KG1 (cell line): ENCODE measurements around the gene TYMS.

Experiments
- DNase-seq: peaks from one replicate; lab custom pipeline; 2025; lab: John Stamatoyannopoulos, UW

TYMS gene

GRCh38 chr18:657311-658000 lies at the start of gene TYMS:
Gene TYMS (plus strand): TSS chr18:657653. CDS start chr18:657743, 90 bp downstream.
- peak; percentile 41 for DNase-seq

- no peak for DNase-seq
Measured at GRCh38 chr18:607930-608329, 49.5 kb upstream of the TYMS start.

- no peak for DNase-seq
Measured at GRCh38 chr18:610214-610928, 47.1 kb upstream of the TYMS start.

GRCh38 chr18:612156-612555 lies 45.3 kb upstream of the TYMS start:
- DNase-seq, result no peak

GRCh38 chr18:614193-614592 lies 43.3 kb upstream of the TYMS start:
- no peak for DNase-seq

- no peak for DNase-seq
Measured at GRCh38 chr18:615092-615521, 42.3 kb upstream of the TYMS start.

- DNase-seq, result no peak
Measured at GRCh38 chr18:615773-616172, 41.7 kb upstream of the TYMS start.

- DNase-seq, result peak; percentile 34
Measured at GRCh38 chr18:616380-616995, 41.0 kb upstream of the TYMS start.

- DNase-seq, result no peak
Measured at GRCh38 chr18:617970-618504, 39.4 kb upstream of the TYMS start.

GRCh38 chr18:618618-619017 lies 38.8 kb upstream of the TYMS start:
- DNase-seq, result no peak

- no peak for DNase-seq
Measured at GRCh38 chr18:621291-622043, 36.0 kb upstream of the TYMS start.

GRCh38 chr18:622289-622688 lies 35.2 kb upstream of the TYMS start:
- no peak for DNase-seq

- peak; percentile 30 for DNase-seq
Measured at GRCh38 chr18:623761-624620, 33.5 kb upstream of the TYMS start.

GRCh38 chr18:627231-627630 lies 30.2 kb upstream of the TYMS start:
- DNase-seq, result no peak

- no peak for DNase-seq
Measured at GRCh38 chr18:629269-630150, 27.9 kb upstream of the TYMS start.

GRCh38 chr18:631560-631959 lies 25.9 kb upstream of the TYMS start:
- no peak for DNase-seq

GRCh38 chr18:634551-635045 lies 22.9 kb upstream of the TYMS start:
- DNase-seq, result no peak

GRCh38 chr18:635171-635570 lies 22.3 kb upstream of the TYMS start:
- no peak for DNase-seq

GRCh38 chr18:641224-641623 lies 16.2 kb upstream of the TYMS start:
- no peak for DNase-seq

- DNase-seq, result no peak
Measured at GRCh38 chr18:644395-645004, 13.0 kb upstream of the TYMS start.
